A549 (cell line): ENCODE results near the gene PRRX1. TPM values are rescaled to one million over a fixed set of nuclear protein-coding genes. Genes with fewer than 3 reads are reported as not detected.

ENCODE experiments used
- ATAC-seq, 2 experiments: fragments of 200-7000 bp in 1 of 2; fragments of >200 bp in 1 of 2; cut with Nextera tagmentation in 1 of 2; cut with Tn5 transposase in 1 of 2; 3 replicates each; pipeline versions ENCODE4 v1.8.0 to v1.9.1; 2018 to 2020; ENCODE audit warnings: mild to moderate bottlenecking in 1 of 2, moderate library complexity in 1 of 2
- CTCF ChIA-PET: fragments of 300-600 bp; sonication (Branson Sonifier 250); formaldehyde crosslinking; extraction: SDS; loops from one replicate; lab custom pipeline; 2021; ENCODE audit warnings: antibody characterized with exemption, inconsistent platforms; lab: Yijun Ruan, JAX
- POLR2A ChIA-PET: fragments of 350-600 bp; formaldehyde crosslinking; extraction: SDS; loops from one replicate; lab custom pipeline; 2021; ENCODE audit warnings: antibody characterized with exemption, inconsistent platforms; lab: Yijun Ruan, JAX
- DNase-seq, 2 experiments: peaks; one replicate each; pipeline versions ENCODE4 v3.0.0 to v3.0.0-alpha.2; 2011 to 2016; ENCODE audit warnings: low read depth in 1 of 2, low spot score in 1 of 2
- FAIRE-seq: peaks from 2 replicates; lab custom pipeline; 2011; peaks lifted over from hg19 to GRCh38; lab: Jason Lieb, UNC
- H3K27ac ChIP-seq, 2 experiments: fragments of >200 bp; sonication (Bioruptor Twin); formaldehyde crosslinking; 3 replicates each; pipeline ENCODE4 v1.5.1; 2016 to 2017
- H3K4me1 ChIP-seq: fragments of >200 bp; sonication (Bioruptor Twin); formaldehyde crosslinking; 3 replicates; pipeline ENCODE4 v1.6.1; 2016
- H3K4me2 ChIP-seq: fragments of >200 bp; sonication (Bioruptor Twin); formaldehyde crosslinking; 3 replicates; pipeline ENCODE4 v1.6.1; 2016
- H3K4me3 ChIP-seq: fragments of >200 bp; sonication (Bioruptor Twin); formaldehyde crosslinking; 3 replicates; pipeline ENCODE4 v1.5.1; 2016
- H3K9me3 ChIP-seq: fragments of >200 bp; sonication (Bioruptor Twin); formaldehyde crosslinking; 3 replicates; pipeline ENCODE4 v1.6.1; 2016
- ATOH8 ChIP-seq: fragments of 250-450 bp; sonication (Bioruptor Pico); IDR thresholded peaks from 2 replicates; pipeline ENCODE4 v1.5.0; 2020; ENCODE audit warnings: low read depth, mild to moderate bottlenecking, moderate library complexity
- BHLHE40 ChIP-seq: IDR thresholded peaks from 2 replicates; pipeline ENCODE4 v1.6.1; 2012; ENCODE audit warnings: low read depth, low read length, inconsistent platforms
- CBX2 ChIP-seq: fragments of 200-600 bp; sonication (generic); IDR thresholded peaks from 2 replicates; pipeline ENCODE4 v1.6.1; 2016; ENCODE audit warnings: low read depth, mild to moderate bottlenecking, borderline replicate concordance
- CEBPB ChIP-seq, 2 experiments: fragments of >200 bp in 1 of 2; sonication (Bioruptor Twin) in 1 of 2; formaldehyde crosslinking in 1 of 2; IDR thresholded peaks; 2 replicates each; pipeline ENCODE4 v1.6.1; 2012 to 2016
- CHD2 ChIP-seq: fragments of 150-350 bp; IDR thresholded peaks from 2 replicates; pipeline ENCODE4 v1.6.1; 2014; ENCODE audit warnings: low read length; ENCODE audit not compliant: partially characterized antibody
- EHMT2 ChIP-seq: fragments of 200-600 bp; sonication (generic); IDR thresholded peaks from 2 replicates; pipeline ENCODE4 v1.6.1; 2016; ENCODE audit warnings: antibody characterized with exemption, low read depth, mild to moderate bottlenecking, moderate library complexity
- ELK1 ChIP-seq: fragments of 150-350 bp; IDR thresholded peaks from 2 replicates; pipeline ENCODE4 v1.6.1; 2014; ENCODE audit warnings: low read depth, mild to moderate bottlenecking, low read length
- EP300 ChIP-seq, 2 experiments: fragments of >200 bp; sonication (Bioruptor Twin); formaldehyde crosslinking; IDR thresholded peaks; 2 replicates in 1 of 2; 3 replicates in 1 of 2; pipeline ENCODE4 v1.6.1; 2016 to 2017
- FOSB ChIP-seq: fragments of 250-450 bp; sonication (Bioruptor Pico); IDR thresholded peaks from 2 replicates; pipeline ENCODE4 v1.5.0; 2020; ENCODE audit warnings: mild to moderate bottlenecking, moderate library complexity
- FOSL2 ChIP-seq, 2 experiments: fragments of 450-650 bp in 1 of 2; fragments of >200 bp in 1 of 2; sonication (Bioruptor Twin) in 1 of 2; formaldehyde crosslinking; IDR thresholded peaks; 2 replicates each; pipeline versions ENCODE4 v1.5.0 to v1.6.1; 2016 to 2020; ENCODE audit warnings: mild to moderate bottlenecking in 1 of 2, moderate library complexity in 1 of 2
- HDAC2 ChIP-seq: fragments of 200-600 bp; sonication (generic); IDR thresholded peaks from 2 replicates; pipeline ENCODE4 v1.6.1; 2016
- HES2 ChIP-seq: fragments of >200 bp; sonication (Bioruptor Twin); formaldehyde crosslinking; IDR thresholded peaks from 2 replicates; pipeline ENCODE4 v1.6.1; 2016
- HOXB13 ChIP-seq: fragments of 250-450 bp; sonication (Bioruptor Pico); IDR thresholded peaks from 2 replicates; pipeline ENCODE4 v1.5.0; 2020; ENCODE audit warnings: low read depth, mild to moderate bottlenecking, moderate library complexity
- HOXB5 ChIP-seq: fragments of 250-450 bp; sonication (Bioruptor Pico); IDR thresholded peaks from 2 replicates; pipeline ENCODE4 v1.5.0; 2020; ENCODE audit warnings: mild to moderate bottlenecking, moderate library complexity
- JUN ChIP-seq, 2 experiments: fragments of >200 bp; sonication (Bioruptor Twin); formaldehyde crosslinking; IDR thresholded peaks; 2 replicates in 1 of 2; 3 replicates in 1 of 2; pipeline ENCODE4 v1.6.1; 2016 to 2017
- JUNB ChIP-seq: fragments of >200 bp; sonication (Bioruptor Twin); formaldehyde crosslinking; IDR thresholded peaks from 2 replicates; pipeline ENCODE4 v1.6.1; 2016
- KDM5A ChIP-seq: fragments of 200-600 bp; sonication (generic); IDR thresholded peaks from 2 replicates; pipeline ENCODE4 v1.6.1; 2016; ENCODE audit warnings: antibody characterized with exemption, mild to moderate bottlenecking
- MAZ ChIP-seq: fragments of 150-350 bp; IDR thresholded peaks from 2 replicates; pipeline ENCODE4 v1.6.1; 2014; ENCODE audit warnings: antibody characterized with exemption, low read depth, low read length, borderline replicate concordance
- NPAS2 ChIP-seq: fragments of 250-450 bp; sonication (Bioruptor Pico); IDR thresholded peaks from 2 replicates; pipeline ENCODE4 v1.8.0; 2022; ENCODE audit warnings: mild to moderate bottlenecking, moderate library complexity, borderline replicate concordance
- NR3C1 ChIP-seq: fragments of >200 bp; sonication (Bioruptor Twin); formaldehyde crosslinking; IDR thresholded peaks from 3 replicates; pipeline ENCODE4 v1.6.1; 2017
- PBX3 ChIP-seq: IDR thresholded peaks from 2 replicates; pipeline ENCODE4 v1.6.1; 2012
- PHF8 ChIP-seq: fragments of 200-600 bp; sonication (generic); IDR thresholded peaks from 2 replicates; pipeline ENCODE4 v1.6.1; 2016; ENCODE audit warnings: low read depth, mild to moderate bottlenecking, antibody characterized with exemption, moderate library complexity, borderline replicate concordance
- POLR2AphosphoS2 ChIP-seq: conservative IDR thresholded peaks from 2 replicates; pipeline ENCODE4 v1.6.1; 2012; ENCODE audit warnings: low read length, improper control_type of control experiment, inconsistent platforms
- RCOR1 ChIP-seq: fragments of 150-350 bp; IDR thresholded peaks from 2 replicates; pipeline ENCODE4 v1.6.1; 2014; ENCODE audit warnings: antibody characterized with exemption, low read length, low read depth
- RFX5 ChIP-seq: fragments of 450-650 bp; IDR thresholded peaks from 2 replicates; pipeline ENCODE4 v1.7.1; 2014; ENCODE audit warnings: antibody characterized with exemption, mild to moderate bottlenecking, moderate library complexity
- SMC3 ChIP-seq: fragments of >200 bp; sonication (Bioruptor Twin); formaldehyde crosslinking; IDR thresholded peaks from 3 replicates; pipeline ENCODE4 v1.6.1; 2018; ENCODE audit warnings: inconsistent platforms
- TP53 ChIP-seq: fragments of 250-450 bp; sonication (Bioruptor Pico); IDR thresholded peaks from 2 replicates; pipeline ENCODE4 v1.5.0; 2021; ENCODE audit warnings: mild to moderate bottlenecking, moderate library complexity
- ZSCAN20 ChIP-seq: fragments of 250-450 bp; sonication (Bioruptor Pico); IDR thresholded peaks from 2 replicates; pipeline ENCODE4 v1.8.0; 2022; ENCODE audit warnings: mild to moderate bottlenecking, moderate library complexity
- WGBS: methylation state at CpG from one replicate; pipeline ENCODE4 v1.1.6; 2017; ENCODE audit errors: missing lambda C conversion rate; 5-methylcytosine and 5-hydroxymethylcytosine counted together
- polyA plus RNA-seq, 4 experiments: library from polyadenylated mRNA; depleted of rRNA in 3 of 4; stranded (reverse); fragments of >200 nt; fragmentation: RNase III in 1 of 4; extraction: RNeasy Plus Mini Kit Qiagen cat#74134 plus additional on column Dnase treatment in 1 of 4; gene quantifications; 2 replicates in 3 of 4; 3 replicates in 1 of 4; pipeline ENCODE4 v1.2.3, GENCODE V29; 2011 to 2017

The PRRX1 gene
- polyA plus RNA-seq, 2 of the 4 experiments (the other 2 are of a cell fraction): 0.14 TPM; not detected in 1

GRCh38 chr1:170674986-170675385, 11.1 kb downstream of the PRRX1 start:
- WGBS: 54% methylated on average over 1 of the region's 1 CpG
- Histone ChIP-seq H3K4me1 (no peaks in the 10 kb centered on the region), H3K27ac (no peak overlapping the region), H3K4me3 (no peak overlapping the region), H3K4me2 (no peak overlapping the region), H3K9me3 (no peaks in the 10 kb centered on the region)
- ChIA-PET CTCF (interaction anchor here (1.9 kb wide), 1 partner anchor 14 kb away, joined by 10 read pairs; no protein-coding TSS in a partner anchor), POLR2A (no interaction called here)
- no peak for DNase-seq
- ATAC-seq: no peak
- TF ChIP-seq PHF8 (no peak), KDM5A (no peak), BHLHE40 (no peak), SMC3 (no peak), HOXB5 (CRISPR knock-in tag) (no peak), CHD2 (no peak), JUNB (no peak), EP300 (IDR thresholded peaks at IDR 0.05) (no peak)
- FAIRE-seq: no peak

GRCh38 chr1:170675865-170676264, 11.9 kb downstream of the PRRX1 start:
- FAIRE-seq: no peak
- no peaks in the 10 kb centered on the region for H3K9me3 ChIP-seq
- TF ChIP-seq CEBPB (IDR thresholded peaks at IDR 0.05): no peak
- TF ChIP-seq HES2: no peak
- TF ChIP-seq NR3C1: no peak
- TF ChIP-seq JUNB: no peak
- no peak for TF ChIP-seq HDAC2
- no peak for TF ChIP-seq EHMT2
- no peak for TF ChIP-seq JUN (IDR thresholded peaks at IDR 0.05)
- no peak for TF ChIP-seq RFX5
- TF ChIP-seq MAZ: no peak
- no peak for TF ChIP-seq NPAS2 (CRISPR knock-in tag)
- no peak for TF ChIP-seq ELK1
- TF ChIP-seq CBX2: no peak
- no peak for TF ChIP-seq HOXB5 (CRISPR knock-in tag)
- H3K4me2 ChIP-seq: no peak overlapping the region
- DNase-seq: no peak
- no peak for ATAC-seq
- CTCF ChIA-PET: interaction anchor here (1.9 kb wide), 1 partner anchor 13 kb away, joined by 10 read pairs; no protein-coding TSS in a partner anchor
- no peak overlapping the region for H3K27ac ChIP-seq
- H3K4me1 ChIP-seq: no peaks in the 10 kb centered on the region
- H3K4me3 ChIP-seq: no peak overlapping the region
- POLR2A ChIA-PET: no interaction called here

GRCh38 chr1:170676628-170677027, 12.7 kb downstream of the PRRX1 start:
- Histone ChIP-seq H3K27ac (no peak overlapping the region), H3K4me1 (no peaks in the 10 kb centered on the region), H3K4me3 (no peak overlapping the region), H3K4me2 (no peak overlapping the region), H3K9me3 (no peaks in the 10 kb centered on the region)
- ChIA-PET POLR2A (no interaction called here), CTCF (interaction anchor here (1.9 kb wide), 1 partner anchor 13 kb away, joined by 10 read pairs; no protein-coding TSS in a partner anchor)
- DNase-seq (no peak), FAIRE-seq (no peak), ATAC-seq (no peak)
- TF ChIP-seq ATOH8 (no peak), POLR2AphosphoS2 (no peak), HOXB13 (no peak), TP53 (CRISPR knock-in tag) (no peak), FOSL2 (IDR thresholded peaks at IDR 0.05) (no peak), FOSL2 (CRISPR knock-in tag; IDR thresholded peaks at IDR 0.05) (no peak), PBX3 (no peak), CBX2 (no peak), ZSCAN20 (no peak), MAZ (no peak), RCOR1 (no peak), FOSB (CRISPR knock-in tag) (no peak)
